Epithelial cell of proximal tubule (primary cell): ENCODE data around the gene EIPR1. TPM values are rescaled to one million over a fixed set of nuclear protein-coding genes. Genes with fewer than 3 reads are reported as not detected.

Experiments
- DNase-seq: peaks from one replicate; pipeline ENCODE4 v3.0.0-alpha.2; 2011; ENCODE audit warnings: low read depth
- H3K4me3 ChIP-seq: 2 replicates; pipeline ENCODE4 v1.5.1; 2011; ENCODE audit warnings: low read depth, mild to moderate bottlenecking, low read length
- CTCF ChIP-seq: conservative IDR thresholded peaks from 2 replicates; pipeline ENCODE4 v1.5.1; 2012; ENCODE audit warnings: low read depth, mild to moderate bottlenecking, low read length
- total RNA-seq: library from RNA; depleted of rRNA; stranded (reverse); fragments of >200 nt; gene quantifications from 2 replicates; pipeline ENCODE4 v1.2.3, GENCODE V29; 2015

EIPR1 gene
- total RNA-seq, 1 donor from 2014 or later: 43.9 TPM

DNA sequence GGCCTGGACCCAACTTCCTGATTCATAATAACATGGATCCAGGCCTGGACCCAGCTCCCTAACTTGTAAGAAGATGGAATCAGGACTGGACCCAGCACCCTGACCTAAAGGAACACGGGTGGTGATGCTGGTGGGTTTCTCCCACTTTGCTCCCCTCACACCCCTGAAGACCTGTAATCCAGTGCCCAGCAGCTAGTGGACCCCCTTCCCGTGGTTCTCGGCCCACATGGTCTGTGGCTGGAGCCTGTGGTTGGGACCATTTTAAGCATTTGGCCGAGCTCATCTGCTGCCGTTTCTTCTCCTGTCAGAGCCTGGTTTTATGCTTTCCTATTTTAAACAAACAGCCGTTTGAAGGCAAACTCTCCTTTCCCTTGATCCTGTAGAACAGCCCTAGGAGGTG, 232.8 kb downstream of the EIPR1 start:
- H3K4me3 ChIP-seq: no peak overlapping the region
- TF ChIP-seq CTCF: no peak
- no peak for DNase-seq

GRCh38 chr2:3143602-3144001, 234.0 kb downstream of the EIPR1 start:
- DNase-seq: no peak
- TF ChIP-seq CTCF: no peak
- no peak overlapping the region for H3K4me3 ChIP-seq

- TF ChIP-seq CTCF: no peak
- H3K4me3 ChIP-seq: no peak overlapping the region
- DNase-seq: no peak
These were observed 234.6 kb downstream of the EIPR1 start for GRCh38 chr2:3142961-3143571.

- no peak for DNase-seq
- no peak overlapping the region for H3K4me3 ChIP-seq
- no peak for TF ChIP-seq CTCF
These were observed 235.4 kb downstream of the EIPR1 start for GRCh38 chr2:3142210-3142609.

DNA sequence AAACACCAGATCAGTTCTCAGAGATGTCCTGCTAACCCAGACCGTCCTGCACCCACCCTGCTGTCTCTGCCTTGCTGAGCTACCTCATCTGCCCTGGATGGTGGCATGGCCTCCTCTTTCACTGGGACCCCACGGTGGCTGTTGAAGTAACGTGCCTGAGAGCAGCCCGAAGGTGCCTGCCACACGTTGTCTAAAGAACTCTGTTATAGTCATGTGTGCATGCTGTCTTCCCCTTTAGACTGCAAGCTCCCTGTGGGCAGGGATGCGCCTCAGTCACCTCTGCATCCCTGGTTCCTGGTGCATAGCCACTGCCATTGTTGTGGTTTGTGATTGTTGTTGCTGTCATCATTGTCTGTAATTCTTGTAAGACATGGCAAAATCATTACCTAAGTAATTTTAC, 235.9 kb downstream of the EIPR1 start:
- no peak for TF ChIP-seq CTCF
- H3K4me3 ChIP-seq: no peak overlapping the region
- DNase-seq: no peak

DNA sequence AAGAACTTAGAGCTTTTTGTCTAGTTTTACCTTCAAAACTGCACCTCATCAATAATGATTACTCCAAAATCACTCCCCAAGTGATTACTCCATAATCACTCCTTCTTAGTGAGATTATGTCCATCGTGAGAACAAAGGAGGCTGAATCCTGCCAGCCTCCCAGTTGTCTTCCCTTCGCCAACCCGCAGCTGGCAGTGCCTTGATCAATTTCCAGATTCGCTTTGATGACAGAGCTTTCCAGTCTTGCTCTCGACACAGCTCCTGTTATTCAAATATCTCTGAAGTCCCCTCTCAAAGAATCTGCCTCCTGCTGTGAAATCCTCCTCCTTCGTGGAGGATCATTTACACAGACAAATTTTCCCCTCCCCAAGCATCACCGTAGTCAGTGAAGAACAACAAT, 237.7 kb downstream of the EIPR1 start:
- no peak for DNase-seq
- TF ChIP-seq CTCF: no peak
- H3K4me3 ChIP-seq: no peak overlapping the region

Other genes with a start within 250 kb of the EIPR1 start
- gene TRAPPC12, start 1.9 kb upstream of the EIPR1 start, total RNA-seq: 55.1 and 77.4 TPM in 2 replicates
- gene ADI1, start 141.7 kb upstream of the EIPR1 start, total RNA-seq: 35.3 and 51.9 TPM in 2 replicates
- 19.5 and 35.1 TPM in 2 replicates for gene RNASEH1, start 180.5 kb upstream of the EIPR1 start, total RNA-seq
- 3,039 and 4,770 TPM in 2 replicates for gene RPS7, start 197.4 kb upstream of the EIPR1 start, total RNA-seq
- gene COLEC11, start 217.3 kb upstream of the EIPR1 start, total RNA-seq: 0.40 and 2.4 TPM in 2 replicates